Erythroblast (primary cell): Measurements from ENCODE around the gene SNX2.

Source experiments
- GATA1 ChIP-seq: IDR thresholded peaks from 2 replicates; pipeline ENCODE4 v1.6.1; 2011; ENCODE audit warnings: low read depth, mild to moderate bottlenecking, control low read depth, low read length, moderate library complexity
- POLR2A ChIP-seq: IDR thresholded peaks from 2 replicates; pipeline ENCODE4 v1.6.1; 2011; ENCODE audit warnings: mild to moderate bottlenecking, low read length

- TF ChIP-seq POLR2A (no peak), GATA1 (no peak)
Observed at GRCh38 chr5:122805481-122805880, 30.6 kb downstream of the SNX2 start.
